B cell (primary cell): ENCODE data around the gene OR52D1. TPM values are rescaled to one million over a fixed set of nuclear protein-coding genes. Genes with fewer than 3 reads are reported as not detected.

Source experiments
- ATAC-seq: fragments of 200-7000 bp; cut with Tn5 transposase; one replicate; pipeline ENCODE4 v1.10.0; 2021; ENCODE audit warnings: low read depth, mild to moderate bottlenecking, moderate number of reproducible peaks, moderate library complexity
- CTCF ChIA-PET: fragments of 350-600 bp; sonication (Branson Sonifier 250); formaldehyde crosslinking; loops from one replicate; lab custom pipeline; 2021; ENCODE audit warnings: antibody characterized with exemption, inconsistent platforms; lab: Charles Lee
- POLR2A ChIA-PET: fragments of 350-600 bp; sonication (Branson Sonifier 250); formaldehyde crosslinking; loops from one replicate; lab custom pipeline; 2021; ENCODE audit warnings: antibody characterized with exemption; lab: Charles Lee
- DNase-seq: peaks from one replicate; pipeline ENCODE4 v3.0.0; 2013
- H2AFZ ChIP-seq: 2 replicates; pipeline ENCODE4 v1.6.1; 2012; ENCODE audit warnings: mild to moderate bottlenecking, low read depth, low read length; ENCODE audit not compliant: insufficient read depth, poor library complexity, severe bottlenecking
- H3K27ac ChIP-seq, 2 donors: 1 replicate in 1 of 2; 2 replicates in 1 of 2; pipeline ENCODE4 v1.5.1; 2012 to 2013; ENCODE audit warnings: low read length in 2 of 2, mild to moderate bottlenecking in 2 of 2, moderate library complexity in 1 of 2
- H3K27me3 ChIP-seq, 4 experiments: fragments of 200-600 bp in 1 of 4; sonication (generic) in 1 of 4; replicated peaks in 1 of 4; 1 replicate in 2 of 4; 2 replicates in 2 of 4; pipeline versions ENCODE4 v1.6.1 to v1.7.0; 2013 to 2016; ENCODE audit warnings: low read length in 3 of 4, mild to moderate bottlenecking in 2 of 4, mixed read lengths in 1 of 4, moderate library complexity in 1 of 4; ENCODE audit not compliant: insufficient read depth in 4 of 4, control insufficient read depth in 3 of 4; ENCODE audit errors: control extremely low read depth in 1 of 4
- H3K36me3 ChIP-seq, 2 experiments: replicated peaks in 1 of 2; 1 replicate in 1 of 2; 2 replicates in 1 of 2; pipeline versions ENCODE4 v1.6.1 to v1.7.1; 2013; ENCODE audit warnings: low read length in 1 of 2; ENCODE audit not compliant: insufficient read depth in 2 of 2, control insufficient read depth in 1 of 2; ENCODE audit errors: control extremely low read depth in 1 of 2, extremely low read depth in 1 of 2
- H3K4me1 ChIP-seq, 2 donors: fragments of 200-600 bp in 1 of 2; sonication (generic) in 1 of 2; 1 replicate in 1 of 2; 2 replicates in 1 of 2; pipeline versions ENCODE4 v1.5.1 to v1.6.1; 2013 to 2017; ENCODE audit warnings: low read length in 2 of 2; ENCODE audit not compliant: control insufficient read depth in 2 of 2, insufficient read depth in 2 of 2
- H3K4me2 ChIP-seq: replicated peaks from 2 replicates; pipeline ENCODE3; 2012; ENCODE audit warnings: mild to moderate bottlenecking, low read depth, low read length; ENCODE audit not compliant: poor library complexity, severe bottlenecking
- H3K4me3 ChIP-seq, 5 experiments: fragments of 200-600 bp in 1 of 5; sonication (generic) in 1 of 5; 1 replicate in 3 of 5; 2 replicates in 2 of 5; pipeline versions ENCODE4 v1.5.1 to v1.7.0; 2011 to 2016; ENCODE audit warnings: low read length in 4 of 5, mild to moderate bottlenecking in 4 of 5, low read depth in 2 of 5, control low read depth in 1 of 5, moderate library complexity in 1 of 5; ENCODE audit not compliant: insufficient read depth in 1 of 5; ENCODE audit errors: control extremely low read depth in 1 of 5, extremely low read depth in 1 of 5
- H3K79me2 ChIP-seq: fragments of 200-600 bp; sonication (generic); one replicate; pipeline ENCODE4 v1.6.0; 2016; ENCODE audit warnings: low read length; ENCODE audit not compliant: control insufficient read depth, insufficient read depth
- H3K9ac ChIP-seq: fragments of 200-600 bp; sonication (generic); 2 replicates; pipeline ENCODE4 v1.6.1; 2017; ENCODE audit warnings: mild to moderate bottlenecking, low read length, moderate library complexity
- H3K9me3 ChIP-seq, 3 donors: one replicate each; pipeline versions ENCODE4 v1.6.1 to v1.7.1; 2013; ENCODE audit warnings: low read length in 2 of 3; ENCODE audit not compliant: control insufficient read depth in 2 of 3, insufficient read depth in 1 of 3; ENCODE audit errors: control extremely low read depth in 1 of 3
- H4K20me1 ChIP-seq: 2 replicates; pipeline ENCODE4 v1.6.0; 2012; ENCODE audit warnings: mild to moderate bottlenecking, low read length; ENCODE audit not compliant: insufficient read depth, control insufficient read depth, poor library complexity, severe bottlenecking
- H3K27ac Mint-ChIP-seq: one replicate; pipeline ENCODE4 v1.8.0; 2021; ENCODE audit warnings: mixed read lengths
- H3K27me3 Mint-ChIP-seq: one replicate; pipeline ENCODE4 v1.8.0; 2021; ENCODE audit warnings: mixed read lengths
- H3K4me1 Mint-ChIP-seq: one replicate; pipeline ENCODE4 v1.8.0; 2021; ENCODE audit warnings: mixed read lengths
- H3K4me3 Mint-ChIP-seq: one replicate; pipeline ENCODE4 v1.8.0; 2021; ENCODE audit warnings: mixed read lengths
- H3K9me3 Mint-ChIP-seq: one replicate; pipeline ENCODE4 v1.8.0; 2022; ENCODE audit warnings: mixed read lengths; ENCODE audit not compliant: insufficient read depth
- CTCF ChIP-seq: fragments of 200-600 bp; IDR thresholded peaks from one replicate; pipeline ENCODE4 v1.8.0; 2022; ENCODE audit warnings: antibody characterized with exemption, mild to moderate bottlenecking
- EZH2 ChIP-seq: IDR thresholded peaks from 2 replicates; pipeline ENCODE4 v1.6.1; 2012; ENCODE audit warnings: borderline replicate concordance, low read depth, mild to moderate bottlenecking, moderate library complexity, low read length; ENCODE audit not compliant: insufficient read depth, poor library complexity, severe bottlenecking
- WGBS: methylation state at CpG from one replicate; pipeline ENCODE4 v1.1.5; 2013; ENCODE audit warnings: missing lambda C conversion rate; ENCODE audit not compliant: insufficient coverage; 5-methylcytosine and 5-hydroxymethylcytosine counted together
- intact Hi-C: fragments of 100-400 bp; cut with micrococcal nuclease; formaldehyde crosslinking; loops from one replicate; pipeline ENCODE4 v1.10.0; 2022
- polyA plus RNA-seq: library from polyadenylated mRNA; depleted of rRNA; stranded (reverse); fragments of >200 nt; gene quantifications from 2 replicates; pipeline ENCODE4 v1.2.3, GENCODE V29; 2012
- total RNA-seq, 2 donors: library from RNA; stranded (reverse); fragments of 120-200 nt in 1 of 2; gene quantifications; 1 replicate in 1 of 2; 2 replicates in 1 of 2; pipeline versions ENCODE4 v1.2.3 to v1.2.4, GENCODE V29; 2013 to 2022

The OR52D1 gene
- total and polyA plus RNA-seq, 2 donors (not counting 1 experiment from before 2014, with no cell fraction given) = not detected

- H3K9ac ChIP-seq = no peak overlapping the region
- H3K27ac ChIP-seq = no peak overlapping the region
- no peak overlapping the region for H2AFZ ChIP-seq
- H3K79me2 ChIP-seq = no peaks in the 10 kb centered on the region
- no peak overlapping the region for H3K4me2 ChIP-seq
- POLR2A ChIA-PET = no interaction called here
- no peaks in the 10 kb centered on the region for H3K36me3 ChIP-seq
- Mint-ChIP-seq H3K27ac (no peak overlapping the region), H3K9me3 (no peaks in the 10 kb centered on the region), H3K4me3 (no peak overlapping the region), H3K4me1 (no peaks in the 10 kb centered on the region), H3K27me3 (peaks cover 4% of the 10 kb centered on the region)
- 100% methylated on average over 1 of the region's 3 CpGs for WGBS
- intact Hi-C loops = no loop called here
- no peaks in the 10 kb centered on the region for H4K20me1 ChIP-seq
- no peak for TF ChIP-seq CTCF
- no peak for TF ChIP-seq EZH2
- no peaks in the 10 kb centered on the region for H3K4me1 ChIP-seq
- H3K4me3 ChIP-seq = no peak overlapping the region
- no peaks in the 10 kb centered on the region for H3K27me3 ChIP-seq
- CTCF ChIA-PET = no interaction called here
- DNase-seq = no peak
- H3K9me3 ChIP-seq = no peaks in the 10 kb centered on the region
- no peak for ATAC-seq
These were observed 2.1 kb upstream of the OR52D1 start for GRCh38 chr11:5486421-5486820.

DNA sequence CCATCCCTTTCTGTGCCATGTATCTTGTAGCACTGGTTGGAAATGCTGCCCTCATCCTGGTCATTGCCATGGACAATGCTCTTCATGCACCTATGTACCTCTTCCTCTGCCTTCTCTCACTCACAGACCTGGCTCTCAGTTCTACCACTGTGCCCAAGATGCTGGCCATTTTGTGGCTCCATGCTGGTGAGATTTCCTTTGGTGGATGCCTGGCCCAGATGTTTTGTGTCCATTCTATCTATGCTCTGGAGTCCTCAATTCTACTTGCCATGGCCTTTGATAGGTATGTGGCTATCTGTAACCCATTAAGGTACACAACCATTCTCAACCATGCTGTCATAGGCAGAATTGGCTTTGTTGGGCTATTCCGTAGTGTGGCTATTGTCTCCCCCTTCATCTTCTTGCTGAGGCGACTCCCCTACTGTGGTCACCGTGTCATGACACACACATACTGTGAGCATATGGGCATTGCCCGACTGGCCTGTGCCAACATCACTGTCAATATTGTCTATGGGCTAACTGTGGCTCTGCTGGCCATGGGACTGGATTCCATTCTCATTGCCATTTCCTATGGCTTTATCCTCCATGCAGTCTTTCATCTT lies 414 bp downstream of the OR52D1 start:
- no peaks in the 10 kb centered on the region for H3K9me3 ChIP-seq
- no peak overlapping the region for H3K9ac ChIP-seq
- H2AFZ ChIP-seq = no peak overlapping the region
- intact Hi-C loops = no loop called here
- no peak overlapping the region for H3K27ac Mint-ChIP-seq
- peaks cover 12% of the 10 kb centered on the region for H3K27me3 Mint-ChIP-seq
- H3K4me1 Mint-ChIP-seq = no peaks in the 10 kb centered on the region
- no peaks in the 10 kb centered on the region for H3K9me3 Mint-ChIP-seq
- POLR2A ChIA-PET = no interaction called here
- H3K27ac ChIP-seq = no peak overlapping the region
- H3K4me3 ChIP-seq = no peak overlapping the region
- TF ChIP-seq CTCF (no peak), EZH2 (no peak)
- DNase-seq (no peak), ATAC-seq (no peak)
- no peaks in the 10 kb centered on the region for H4K20me1 ChIP-seq
- no peaks in the 10 kb centered on the region for H3K27me3 ChIP-seq
- H3K4me2 ChIP-seq = no peak overlapping the region
- CTCF ChIA-PET = no interaction called here
- H3K79me2 ChIP-seq = no peaks in the 10 kb centered on the region
- no peak overlapping the region for H3K4me3 Mint-ChIP-seq
- no peaks in the 10 kb centered on the region for H3K36me3 ChIP-seq
- WGBS = 96% methylated on average over 4 of the region's 4 CpGs
- no peaks in the 10 kb centered on the region for H3K4me1 ChIP-seq
